AG09309 (cell line): ENCODE results near the gene KCNV2.

Source experiments
- DNase-seq: peaks from one replicate; pipeline ENCODE4 v3.0.0-alpha.2; 2010; ENCODE audit warnings: low read depth
- H3K4me3 ChIP-seq: 2 replicates; pipeline ENCODE4 v1.5.1; 2011; ENCODE audit warnings: mild to moderate bottlenecking, low read depth, low read length, moderate library complexity; ENCODE audit not compliant: control insufficient read depth
- TF ChIP-seq, protein P1 (sequence below): IDR thresholded peaks from 2 replicates; pipeline ENCODE4 v1.5.1; 2011; ENCODE audit warnings: mild to moderate bottlenecking, low read depth, low read length, inconsistent platforms; ENCODE audit not compliant: insufficient read depth, control insufficient read depth; ENCODE audit errors: missing control alignments

KCNV2 gene

DNA sequence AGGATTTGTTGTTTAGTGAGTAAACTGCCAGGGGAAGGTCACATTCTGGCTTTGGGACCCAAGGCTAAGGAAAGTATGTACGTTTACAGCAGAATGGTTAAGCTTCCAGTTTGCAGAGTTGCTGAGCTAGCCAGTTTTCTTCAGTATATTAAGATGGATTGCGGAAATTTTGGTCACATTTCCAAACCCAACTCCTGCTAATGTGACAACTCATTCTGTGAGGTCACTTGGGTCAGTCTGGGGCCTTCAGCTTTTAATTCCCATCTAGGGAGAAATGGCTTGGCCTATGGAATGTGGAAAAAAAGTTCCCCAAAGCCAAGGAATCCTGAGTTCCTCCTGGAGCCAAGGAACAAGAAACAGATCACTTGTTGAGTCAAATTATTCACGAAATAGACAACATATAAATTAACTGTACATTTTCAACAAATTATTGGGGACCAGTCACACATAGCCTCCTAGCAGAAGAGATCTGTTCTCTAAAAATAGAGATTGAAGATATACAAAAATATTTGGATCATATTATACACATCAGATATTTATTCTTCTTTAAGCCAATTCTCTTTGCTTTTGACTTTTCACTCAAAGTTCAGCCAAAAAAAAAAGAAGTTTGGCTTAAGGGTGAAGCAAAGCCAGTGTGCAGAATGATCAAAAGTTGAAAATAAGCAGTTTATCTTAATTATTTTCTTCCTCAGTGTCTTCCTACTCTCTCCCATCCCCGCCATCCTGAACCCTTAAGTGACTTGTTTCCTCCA lies 8.8 kb downstream of the KCNV2 start:
- no peak overlapping the region for H3K4me3 ChIP-seq
- TF ChIP-seq, protein P1, sequence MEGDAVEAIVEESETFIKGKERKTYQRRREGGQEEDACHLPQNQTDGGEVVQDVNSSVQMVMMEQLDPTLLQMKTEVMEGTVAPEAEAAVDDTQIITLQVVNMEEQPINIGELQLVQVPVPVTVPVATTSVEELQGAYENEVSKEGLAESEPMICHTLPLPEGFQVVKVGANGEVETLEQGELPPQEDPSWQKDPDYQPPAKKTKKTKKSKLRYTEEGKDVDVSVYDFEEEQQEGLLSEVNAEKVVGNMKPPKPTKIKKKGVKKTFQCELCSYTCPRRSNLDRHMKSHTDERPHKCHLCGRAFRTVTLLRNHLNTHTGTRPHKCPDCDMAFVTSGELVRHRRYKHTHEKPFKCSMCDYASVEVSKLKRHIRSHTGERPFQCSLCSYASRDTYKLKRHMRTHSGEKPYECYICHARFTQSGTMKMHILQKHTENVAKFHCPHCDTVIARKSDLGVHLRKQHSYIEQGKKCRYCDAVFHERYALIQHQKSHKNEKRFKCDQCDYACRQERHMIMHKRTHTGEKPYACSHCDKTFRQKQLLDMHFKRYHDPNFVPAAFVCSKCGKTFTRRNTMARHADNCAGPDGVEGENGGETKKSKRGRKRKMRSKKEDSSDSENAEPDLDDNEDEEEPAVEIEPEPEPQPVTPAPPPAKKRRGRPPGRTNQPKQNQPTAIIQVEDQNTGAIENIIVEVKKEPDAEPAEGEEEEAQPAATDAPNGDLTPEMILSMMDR: no peak
- DNase-seq: no peak

DNA sequence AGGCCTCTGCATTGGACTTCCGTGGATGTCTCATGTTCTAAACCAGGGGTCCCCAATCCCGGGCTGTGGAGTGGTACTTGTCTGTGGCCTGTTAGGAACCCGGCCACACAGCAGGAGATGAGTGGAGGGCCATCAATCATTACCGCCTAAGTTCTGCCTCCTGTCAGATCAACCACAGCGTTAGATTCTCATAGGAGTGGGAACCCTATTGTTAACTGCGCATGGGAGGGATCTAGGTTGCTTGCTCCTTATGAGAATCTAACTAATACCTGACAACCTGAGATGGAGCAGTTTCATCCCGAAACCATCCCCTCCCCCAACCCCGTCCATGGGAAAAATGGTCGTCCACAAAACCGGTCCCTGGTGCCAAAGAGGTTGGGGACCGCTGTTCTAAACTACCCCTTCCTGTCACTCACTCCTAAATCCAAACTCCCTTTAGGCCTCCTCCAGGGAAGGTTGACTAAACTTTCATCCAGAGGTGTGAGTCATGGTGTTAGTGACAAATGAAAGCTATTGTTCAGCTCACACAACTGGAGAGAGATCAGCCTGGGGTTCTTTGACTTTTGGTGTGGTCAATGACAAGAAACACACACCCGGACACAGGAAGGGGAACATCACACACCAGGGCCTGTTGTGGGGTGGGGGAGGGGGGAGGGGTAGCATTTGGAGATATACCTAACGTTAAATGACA lies 9.5 kb downstream of the KCNV2 start:
- no peak for DNase-seq
- TF ChIP-seq, protein P1: no peak
- H3K4me3 ChIP-seq: no peak overlapping the region

DNA sequence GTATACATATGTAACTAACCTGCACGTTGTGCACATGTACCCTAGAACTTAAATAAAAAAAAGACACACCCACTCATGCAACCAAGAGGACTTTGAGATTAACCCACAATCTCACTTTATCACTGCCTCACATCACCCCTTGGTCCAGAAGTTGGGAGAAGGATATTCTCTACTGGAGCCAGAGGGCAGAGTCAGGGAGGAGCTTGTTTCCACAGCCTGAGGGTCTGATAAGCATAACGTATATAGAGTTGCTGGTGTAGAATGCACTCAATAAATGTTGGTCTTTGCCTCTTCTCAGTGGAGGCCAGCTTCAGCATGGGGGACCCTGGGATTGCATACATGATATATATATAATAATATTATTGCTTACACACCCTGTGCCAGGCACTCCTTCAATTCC lies 10.1 kb downstream of the KCNV2 start:
- H3K4me3 ChIP-seq: no peak overlapping the region
- no peak for DNase-seq
- TF ChIP-seq, protein P1: no peak

DNA sequence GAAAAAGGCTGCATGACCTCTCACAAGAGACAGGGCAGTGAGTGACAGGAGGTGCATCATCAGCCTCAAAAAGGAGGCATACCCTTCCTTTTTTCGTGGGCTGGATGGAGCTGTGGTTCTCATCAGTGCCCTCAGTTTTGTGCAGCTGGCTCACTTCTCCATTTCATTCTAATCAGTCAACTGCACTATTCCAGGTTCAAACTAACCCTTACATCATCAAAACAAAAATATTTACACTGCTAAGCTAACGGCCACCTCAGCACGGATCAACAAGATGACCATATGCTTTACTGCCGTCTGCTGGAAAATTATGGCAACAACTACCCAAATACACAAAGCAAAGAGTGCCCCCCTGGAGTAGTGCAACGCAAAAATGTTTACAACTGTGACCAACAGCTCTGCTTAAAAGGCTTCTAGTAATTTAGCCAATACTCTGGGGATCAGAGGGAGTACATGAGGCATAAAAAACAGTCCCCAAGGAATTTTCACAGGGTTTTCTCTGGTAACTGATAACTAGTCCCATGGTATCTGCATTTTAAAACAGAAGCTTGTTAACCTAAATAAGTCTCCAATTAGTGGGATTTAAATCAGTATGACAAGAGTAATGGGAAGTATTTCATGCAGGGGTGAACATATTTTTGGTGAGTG lies 10.8 kb downstream of the KCNV2 start:
- H3K4me3 ChIP-seq: no peak overlapping the region
- no peak for DNase-seq
- TF ChIP-seq, protein P1: peak; percentile 75

DNA sequence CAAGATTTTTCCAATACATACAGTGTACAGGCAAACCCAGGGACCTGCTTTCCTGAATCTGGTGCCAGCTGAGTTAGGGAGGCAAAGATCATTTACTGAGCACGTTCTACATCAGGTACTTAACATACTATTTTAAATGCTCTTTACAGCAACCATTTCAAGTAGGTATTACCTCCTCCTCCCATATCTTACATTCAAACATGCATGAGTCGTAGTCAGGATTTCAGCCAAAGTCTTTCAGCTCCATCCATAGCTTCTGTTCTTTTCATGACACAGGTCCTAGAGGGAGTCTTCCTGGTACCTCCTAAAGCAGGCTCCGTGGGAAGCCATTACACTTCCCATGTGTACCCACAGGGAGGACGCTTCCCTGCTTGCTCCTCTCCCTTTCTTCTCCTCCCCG lies 11.7 kb downstream of the KCNV2 start:
- no peak for DNase-seq
- TF ChIP-seq, protein P1: no peak
- no peak overlapping the region for H3K4me3 ChIP-seq

DNA sequence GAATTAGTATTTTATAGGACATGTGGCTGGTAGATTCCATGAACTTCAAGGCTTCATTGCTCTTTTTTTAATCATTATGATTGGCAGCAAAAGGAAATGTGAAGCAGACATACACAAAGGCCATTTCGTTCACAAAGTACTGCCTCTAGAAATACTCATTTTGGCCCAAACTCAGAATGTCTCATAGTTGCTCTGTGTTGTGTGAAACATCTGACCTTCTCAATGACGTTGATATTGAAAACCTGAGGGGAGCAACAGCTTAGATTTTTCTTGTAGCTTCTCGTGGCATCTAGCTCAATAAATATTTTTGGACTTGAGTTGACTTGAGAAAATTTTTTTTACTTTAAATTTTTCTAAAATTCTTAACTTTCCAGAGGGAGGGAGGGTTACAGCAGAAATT lies 12.4 kb downstream of the KCNV2 start:
- TF ChIP-seq, protein P1: no peak

More for the DNA sequence above, 12.4 kb downstream of the KCNV2 start:
- DNase-seq: no peak
- H3K4me3 ChIP-seq: no peak overlapping the region
